HEK293 (cell line): Measurements from ENCODE around the gene TOP2A.

ENCODE experiments used
- EGR2 ChIP-seq: fragments of 450-650 bp; formaldehyde crosslinking; IDR thresholded peaks from 2 replicates; pipeline ENCODE4 v1.5.1; 2016; ENCODE audit warnings: low read depth, missing biosample characterization, missing genetic modification characterization
- IKZF3 ChIP-seq: fragments of 450-650 bp; IDR thresholded peaks from 2 replicates; pipeline ENCODE4 v1.5.0; 2018; ENCODE audit warnings: missing biosample characterization, mild to moderate bottlenecking, missing genetic modification characterization, moderate library complexity
- INSM2 ChIP-seq: fragments of 450-650 bp; formaldehyde crosslinking; IDR thresholded peaks from 2 replicates; pipeline ENCODE4 v1.5.1; 2016; ENCODE audit warnings: missing biosample characterization, missing genetic modification characterization
- KLF1 ChIP-seq: fragments of 450-650 bp; formaldehyde crosslinking; IDR thresholded peaks from 2 replicates; pipeline ENCODE4 v1.5.1; 2016; ENCODE audit warnings: missing biosample characterization, missing genetic modification characterization
- KLF17 ChIP-seq: fragments of 450-650 bp; formaldehyde crosslinking; IDR thresholded peaks from 2 replicates; pipeline ENCODE4 v1.5.1; 2016; ENCODE audit warnings: missing biosample characterization, missing genetic modification characterization
- KLF7 ChIP-seq: fragments of 450-650 bp; formaldehyde crosslinking; IDR thresholded peaks from 2 replicates; pipeline ENCODE4 v1.5.1; 2016; ENCODE audit warnings: missing biosample characterization, missing genetic modification characterization, borderline replicate concordance
- KLF8 ChIP-seq: fragments of 450-650 bp; formaldehyde crosslinking; IDR thresholded peaks from 2 replicates; pipeline ENCODE4 v1.5.1; 2016; ENCODE audit warnings: missing biosample characterization, missing genetic modification characterization
- PRDM10 ChIP-seq: fragments of 450-650 bp; formaldehyde crosslinking; IDR thresholded peaks from 2 replicates; pipeline ENCODE4 v1.5.1; 2016; ENCODE audit warnings: missing biosample characterization, missing genetic modification characterization
- SP2 ChIP-seq: fragments of 450-650 bp; formaldehyde crosslinking; IDR thresholded peaks from 2 replicates; pipeline ENCODE4 v1.5.1; 2016; ENCODE audit warnings: missing biosample characterization, missing genetic modification characterization
- WT1 ChIP-seq: fragments of 450-650 bp; formaldehyde crosslinking; IDR thresholded peaks from 2 replicates; pipeline ENCODE4 v1.5.1; 2016; ENCODE audit warnings: missing biosample characterization, missing genetic modification characterization
- ZBTB1 ChIP-seq: fragments of 450-650 bp; formaldehyde crosslinking; IDR thresholded peaks from 2 replicates; pipeline ENCODE4 v1.5.1; 2016; ENCODE audit warnings: missing biosample characterization, missing genetic modification characterization
- ZBTB20 ChIP-seq: fragments of 450-650 bp; formaldehyde crosslinking; IDR thresholded peaks from 2 replicates; pipeline ENCODE4 v1.5.1; 2016; ENCODE audit warnings: missing biosample characterization, missing genetic modification characterization
- ZBTB26 ChIP-seq: fragments of 450-650 bp; formaldehyde crosslinking; optimal IDR thresholded peaks from 2 replicates; pipeline ENCODE3; 2016; ENCODE audit warnings: missing biosample characterization, mild to moderate bottlenecking, missing genetic modification characterization
- ZBTB48 ChIP-seq: fragments of 450-650 bp; formaldehyde crosslinking; IDR thresholded peaks from 2 replicates; pipeline ENCODE4 v1.5.1; 2016; ENCODE audit warnings: missing biosample characterization, missing genetic modification characterization
- ZBTB7A ChIP-seq: fragments of 450-650 bp; formaldehyde crosslinking; IDR thresholded peaks from 2 replicates; pipeline ENCODE4 v1.5.1; 2016; ENCODE audit warnings: low read depth, missing biosample characterization, missing genetic modification characterization
- ZBTB8A ChIP-seq: fragments of 450-650 bp; formaldehyde crosslinking; IDR thresholded peaks from 2 replicates; pipeline ENCODE4 v1.5.1; 2016; ENCODE audit warnings: missing biosample characterization, missing genetic modification characterization
- ZEB2 ChIP-seq: fragments of 450-650 bp; formaldehyde crosslinking; IDR thresholded peaks from 2 replicates; pipeline ENCODE4 v1.5.1; 2016; ENCODE audit warnings: missing biosample characterization, missing genetic modification characterization
- ZFP69B ChIP-seq: fragments of 450-650 bp; formaldehyde crosslinking; IDR thresholded peaks from 2 replicates; pipeline ENCODE4 v1.5.1; 2016; ENCODE audit warnings: missing biosample characterization, missing genetic modification characterization
- ZNF140 ChIP-seq: fragments of 450-650 bp; formaldehyde crosslinking; IDR thresholded peaks from 2 replicates; pipeline ENCODE4 v1.5.1; 2016; ENCODE audit warnings: missing biosample characterization, missing genetic modification characterization
- ZNF18 ChIP-seq: fragments of 450-650 bp; formaldehyde crosslinking; IDR thresholded peaks from 2 replicates; pipeline ENCODE4 v1.5.1; 2016; ENCODE audit warnings: missing biosample characterization, missing genetic modification characterization
- ZNF248 ChIP-seq: fragments of 450-650 bp; formaldehyde crosslinking; IDR thresholded peaks from 2 replicates; pipeline ENCODE4 v1.5.1; 2017; ENCODE audit warnings: missing biosample characterization, missing genetic modification characterization
- ZNF280C ChIP-seq: fragments of 450-650 bp; formaldehyde crosslinking; IDR thresholded peaks from 2 replicates; pipeline ENCODE4 v1.5.1; 2016; ENCODE audit warnings: missing biosample characterization, missing genetic modification characterization
- ZNF341 ChIP-seq: fragments of 450-650 bp; formaldehyde crosslinking; IDR thresholded peaks from 2 replicates; pipeline ENCODE4; 2016; ENCODE audit warnings: low read depth, missing biosample characterization, missing genetic modification characterization
- ZSCAN16 ChIP-seq: fragments of 450-650 bp; formaldehyde crosslinking; IDR thresholded peaks from 2 replicates; pipeline ENCODE4 v1.5.1; 2016; ENCODE audit warnings: missing biosample characterization, missing genetic modification characterization
- ZSCAN4 ChIP-seq: fragments of 450-650 bp; formaldehyde crosslinking; IDR thresholded peaks from 2 replicates; pipeline ENCODE4 v1.5.1; 2017; ENCODE audit warnings: missing biosample characterization, missing genetic modification characterization

Gene TOP2A

GRCh38 chr17:40341808-40342503 lies 75.7 kb downstream of the TOP2A start (continued):
- TF ChIP-seq KLF17 (tag by site-specific recombination) (0 out of 2 replicates have a peak, but pooled peaks have one; percentile 10), WT1 (peak; percentile 76), KLF1 (tag by site-specific recombination) (peak; percentile 87), ZNF248 (tag by site-specific recombination) (no peak), ZSCAN4 (tag by site-specific recombination) (0 out of 2 replicates have a peak, but pooled peaks have one; percentile 10), ZNF140 (no peak), INSM2 (peak; percentile 39; the same call in 1 of the 2 replicates), ZFP69B (tag by site-specific recombination) (peak; percentile 55), SP2 (tag by site-specific recombination) (peak; percentile 82), PRDM10 (tag by site-specific recombination) (peak; percentile 100), ZNF341 (tag by site-specific recombination) (peak; percentile 62), ZNF280C (tag by site-specific recombination) (no peak), ZBTB8A (tag by site-specific recombination) (0 out of 2 replicates have a peak, but pooled peaks have one; percentile 14), KLF7 (tag by site-specific recombination) (peak; percentile 68; the same call in 1 of the 2 replicates), ZEB2 (tag by site-specific recombination) (peak; percentile 56), ZBTB26 (tag by site-specific recombination) (peak; percentile 51), ZNF18 (tag by site-specific recombination) (no peak), ZBTB1 (no peak), ZSCAN16 (no peak), ZBTB7A (tag by site-specific recombination) (peak; percentile 51; the same call in 1 of the 2 replicates), KLF8 (tag by site-specific recombination) (peak; percentile 89; the same call in 1 of the 2 replicates), ZBTB20 (tag by site-specific recombination) (0 out of 2 replicates have a peak, but pooled peaks have one; percentile 33), ZBTB48 (peak; percentile 80), EGR2 (tag by site-specific recombination) (peak; percentile 34; the same call in 1 of the 2 replicates), IKZF3 (tag by site-specific recombination) (peak; percentile 91)
